ENCODE data around the gene SSBP4.
A peak's percentile ranks its signal among the peaks of the same experiment; 100 is the strongest.
"Not testable (repeated sequence)": the region's sequence is repeated elsewhere in the genome, so short reads cannot be mapped to it uniquely, and the experiment has no call there.

SSBP4 gene

DNA sequence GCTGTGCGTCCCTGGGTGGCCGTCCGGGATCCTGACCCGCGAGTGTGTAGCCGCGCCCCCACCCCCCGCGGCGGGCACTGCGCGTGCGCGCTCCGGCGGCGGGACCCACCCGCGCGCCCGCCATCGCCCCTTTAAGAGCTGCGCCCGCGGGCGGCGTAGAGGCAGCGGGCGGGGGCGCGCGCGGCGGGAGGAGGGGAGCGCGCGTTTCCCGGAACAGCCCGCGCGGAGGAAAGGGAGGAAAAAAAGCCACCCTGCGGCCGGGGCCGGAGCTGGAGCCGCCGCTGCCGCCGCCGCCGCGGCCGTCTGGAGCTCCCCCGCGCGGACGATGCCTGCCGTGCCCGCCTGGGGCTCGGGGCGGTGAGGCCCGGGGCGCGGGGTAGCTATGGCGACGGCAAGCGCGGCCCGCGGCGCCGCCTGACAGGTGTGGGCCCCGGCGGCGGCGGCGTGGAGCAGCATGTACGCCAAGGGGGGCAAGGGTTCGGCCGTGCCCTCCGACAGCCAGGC, at the start of gene SSBP4:
Gene SSBP4, plus strand, starts transcription at position 204 of the 504 bp plus-strand sequence. Its CDS starts 251 bp downstream, at position 455.
- peak in 2 of 3 experiments; percentile 40 to 43 for DNase-seq (ENCODE audit: low read depth in 3 of 3)

DNA sequence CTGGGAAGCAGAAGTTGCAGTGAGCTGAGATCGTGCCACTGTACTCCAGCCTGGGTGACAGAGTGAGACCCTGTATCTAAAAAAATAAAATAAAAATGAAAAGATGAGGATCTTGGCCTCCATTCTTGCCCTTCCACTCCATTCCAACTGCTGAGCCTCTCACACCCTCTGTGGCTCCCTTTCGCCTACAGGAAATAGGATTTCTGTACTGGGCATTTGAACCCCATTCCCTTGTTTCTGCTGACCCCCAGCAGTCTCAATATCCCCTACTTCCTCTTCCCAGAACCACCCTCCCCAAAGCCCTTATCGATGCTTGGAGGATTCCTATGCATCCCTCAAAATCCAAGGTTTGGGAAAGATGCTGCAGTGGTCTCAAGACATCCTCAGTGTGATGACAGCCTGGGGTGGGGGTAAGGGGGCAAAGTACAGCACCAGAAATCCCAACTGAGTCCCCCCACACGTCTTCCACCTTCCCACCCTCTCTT, 45.7 kb upstream of the SSBP4 start:
- no peak for DNase-seq (ENCODE audit: low read depth in 3 of 3)

DNA sequence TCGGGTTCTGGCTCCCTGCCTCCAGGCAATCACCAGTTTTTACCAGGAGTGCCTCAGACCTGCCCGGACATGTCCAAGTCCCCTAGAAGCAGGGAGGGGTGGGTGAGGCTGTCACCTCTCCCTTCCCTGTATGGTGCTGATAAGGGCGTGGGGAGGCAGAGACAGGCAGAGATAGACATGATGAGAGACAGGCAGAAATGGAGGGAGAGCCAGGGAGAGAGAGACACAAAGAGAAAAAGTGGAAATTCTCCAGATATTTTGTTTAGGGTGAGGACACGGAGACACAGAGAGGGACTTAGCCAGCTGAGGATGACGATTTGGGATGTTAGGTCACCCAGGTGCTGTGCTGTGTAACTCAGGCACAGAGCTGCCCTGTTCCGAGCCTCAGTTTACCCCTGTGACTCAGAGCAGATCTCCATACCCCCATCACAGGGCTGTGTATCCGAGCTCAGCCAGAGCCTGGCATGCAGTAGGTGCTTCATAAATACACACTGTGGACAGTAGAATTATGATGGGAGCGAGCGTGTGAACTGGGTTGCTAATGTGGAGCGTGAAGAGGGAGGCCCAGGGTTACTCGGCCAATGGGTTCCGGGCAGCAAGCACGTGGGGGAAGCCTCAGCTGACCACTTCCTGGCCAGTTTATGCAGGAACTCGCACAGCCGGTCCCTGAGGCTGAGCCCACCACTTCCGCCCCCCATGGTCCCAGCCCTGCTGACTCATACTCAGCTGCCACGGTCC, 45.1 kb upstream of the SSBP4 start:
- peak in 1 of 3 experiments; percentile 6 for DNase-seq (ENCODE audit: low read depth in 3 of 3)

DNA sequence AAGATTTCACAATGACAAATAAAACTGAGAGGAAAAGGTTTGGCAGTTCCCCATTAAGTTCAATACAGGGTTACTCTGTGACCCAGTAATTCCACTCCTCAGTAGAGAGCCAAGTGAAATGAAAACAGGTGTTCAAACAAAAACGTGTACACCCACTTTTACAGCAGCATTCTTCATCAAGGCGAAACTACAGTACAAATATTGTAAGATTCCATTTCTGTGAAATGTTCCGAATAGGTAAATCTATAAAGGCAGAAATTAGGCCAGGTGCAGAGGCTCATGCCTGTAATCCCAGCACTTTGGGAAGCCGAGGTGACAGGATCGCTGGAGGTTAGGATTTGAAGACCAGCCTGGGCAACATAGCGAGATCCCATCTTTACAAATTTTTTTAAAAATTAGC, 42.2 kb upstream of the SSBP4 start:
- no peak for DNase-seq (ENCODE audit: low read depth in 3 of 3)

DNA sequence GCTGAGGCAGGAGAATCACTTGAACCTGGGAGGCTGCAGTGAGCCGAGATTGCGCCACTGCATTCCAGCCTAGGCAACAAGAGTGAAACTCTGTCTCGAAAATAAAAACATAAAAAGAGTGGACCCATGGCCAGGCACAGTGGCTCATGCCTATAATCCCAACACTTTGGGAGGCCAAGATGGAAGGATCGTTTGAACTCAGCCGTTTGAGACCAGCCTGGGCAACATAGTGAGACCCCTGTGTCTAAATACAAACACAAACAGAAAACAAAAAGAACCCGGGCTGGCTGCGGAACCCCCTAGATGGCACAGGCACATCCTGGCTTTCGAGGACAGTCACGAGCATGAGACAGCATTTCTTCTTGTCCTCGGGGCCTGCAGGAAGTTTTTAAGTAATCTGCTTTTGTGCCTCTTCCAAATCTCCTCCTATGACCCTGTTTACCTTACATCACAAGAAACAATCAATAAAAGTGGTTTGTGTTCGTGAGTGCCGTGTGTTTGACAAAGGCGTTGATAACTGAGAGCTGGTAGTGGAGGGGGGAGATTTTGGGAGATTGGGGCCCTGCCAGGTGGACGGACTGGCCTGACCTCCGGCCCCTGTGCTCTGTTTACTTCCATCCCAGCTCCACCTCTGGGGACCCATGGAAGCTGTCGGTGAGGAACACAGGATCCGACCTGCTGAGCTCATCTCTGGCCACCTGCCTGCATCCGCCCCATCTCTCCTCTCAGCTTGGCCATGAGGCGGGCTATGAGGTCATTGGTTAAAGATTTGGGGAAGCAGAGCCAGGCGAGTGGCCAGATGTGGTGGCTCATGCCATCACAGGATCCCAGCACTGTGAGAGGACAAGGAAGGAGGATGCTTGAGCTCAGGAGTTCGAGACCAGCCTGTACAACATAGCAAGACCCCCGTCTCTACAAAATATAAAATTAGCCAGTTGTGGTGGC, 39.1 kb upstream of the SSBP4 start:
- DNase-seq (ENCODE audit: low read depth in 3 of 3), result no peak

DNA sequence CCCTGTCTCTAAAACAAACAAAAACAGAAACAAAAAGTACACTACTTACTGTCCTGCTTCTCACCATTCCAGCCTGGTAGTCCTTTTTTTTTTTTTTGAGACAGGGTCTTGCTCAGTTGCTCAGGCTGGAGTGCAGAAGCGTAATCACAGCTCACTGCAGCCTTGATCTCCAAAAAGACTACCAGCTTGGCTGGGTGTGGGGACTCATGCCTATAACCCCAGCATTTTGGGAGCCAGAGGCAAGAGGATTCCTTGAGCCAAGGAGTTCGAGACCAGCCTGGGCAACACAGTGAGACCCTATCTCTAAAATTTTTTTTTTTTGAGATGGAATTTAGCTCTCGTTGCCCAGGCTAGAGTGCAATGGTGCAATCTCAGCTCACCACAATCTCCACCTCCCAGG, 38.4 kb upstream of the SSBP4 start:
- no peak for DNase-seq (ENCODE audit: low read depth in 3 of 3)

DNA sequence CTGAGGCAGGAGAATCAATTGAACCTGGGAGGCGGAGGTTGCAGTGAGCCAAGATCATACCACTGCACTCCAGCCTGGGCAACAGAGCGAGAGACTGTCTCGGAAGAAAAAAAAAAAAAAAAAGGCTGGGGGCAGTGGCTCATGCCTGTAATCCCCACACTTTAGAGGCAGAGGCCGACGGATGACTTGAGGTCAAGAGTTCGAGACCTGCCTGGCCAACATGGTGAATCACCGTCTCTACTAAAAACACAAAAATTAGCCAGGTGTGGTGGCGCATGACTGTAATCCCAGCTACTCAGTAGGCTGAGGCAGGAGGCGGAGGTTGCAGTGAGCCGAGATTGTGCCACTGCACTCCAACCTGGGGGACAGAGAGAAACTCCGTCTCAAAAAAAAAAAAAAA, 35.6 kb upstream of the SSBP4 start:
- DNase-seq (ENCODE audit: low read depth in 3 of 3), result not testable (repeated sequence)

DNA sequence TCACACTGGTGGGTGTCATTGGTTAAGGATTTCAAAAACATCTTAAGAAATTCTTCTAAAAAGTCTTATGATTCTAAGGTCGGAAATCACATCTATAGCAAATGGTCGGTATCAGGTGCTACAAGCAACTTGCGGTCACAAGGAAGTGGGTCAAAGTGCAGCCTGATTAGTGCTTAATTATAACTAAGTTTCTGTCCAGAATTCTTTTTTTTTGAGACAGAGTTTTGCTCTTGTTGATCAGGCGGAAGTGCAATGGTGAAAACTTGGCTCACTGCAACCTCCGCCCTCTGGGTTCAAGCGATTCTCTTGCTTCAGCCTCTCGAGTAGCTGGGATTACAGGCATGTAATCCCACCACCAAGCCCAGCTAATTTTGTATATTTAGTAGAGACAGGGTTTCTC, 34.4 kb upstream of the SSBP4 start:
- DNase-seq (ENCODE audit: low read depth in 3 of 3), result no peak

DNA sequence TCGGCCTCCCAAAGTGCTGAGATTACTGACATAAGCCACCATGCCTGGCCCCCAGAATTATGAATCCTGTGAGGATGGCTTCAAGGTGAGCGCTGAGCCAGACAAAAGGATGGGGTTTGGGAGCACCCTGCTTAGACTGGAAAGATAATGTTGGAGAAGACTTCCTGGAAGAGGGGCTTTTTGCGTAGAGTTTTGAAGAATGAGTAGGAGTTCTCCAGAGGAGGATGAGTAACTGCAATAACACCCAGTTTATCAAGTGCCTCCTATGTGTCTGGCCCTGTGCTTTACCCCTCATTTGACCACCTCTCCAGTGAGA, 33.9 kb upstream of the SSBP4 start:
- DNase-seq (ENCODE audit: low read depth in 3 of 3), result no peak

DNA sequence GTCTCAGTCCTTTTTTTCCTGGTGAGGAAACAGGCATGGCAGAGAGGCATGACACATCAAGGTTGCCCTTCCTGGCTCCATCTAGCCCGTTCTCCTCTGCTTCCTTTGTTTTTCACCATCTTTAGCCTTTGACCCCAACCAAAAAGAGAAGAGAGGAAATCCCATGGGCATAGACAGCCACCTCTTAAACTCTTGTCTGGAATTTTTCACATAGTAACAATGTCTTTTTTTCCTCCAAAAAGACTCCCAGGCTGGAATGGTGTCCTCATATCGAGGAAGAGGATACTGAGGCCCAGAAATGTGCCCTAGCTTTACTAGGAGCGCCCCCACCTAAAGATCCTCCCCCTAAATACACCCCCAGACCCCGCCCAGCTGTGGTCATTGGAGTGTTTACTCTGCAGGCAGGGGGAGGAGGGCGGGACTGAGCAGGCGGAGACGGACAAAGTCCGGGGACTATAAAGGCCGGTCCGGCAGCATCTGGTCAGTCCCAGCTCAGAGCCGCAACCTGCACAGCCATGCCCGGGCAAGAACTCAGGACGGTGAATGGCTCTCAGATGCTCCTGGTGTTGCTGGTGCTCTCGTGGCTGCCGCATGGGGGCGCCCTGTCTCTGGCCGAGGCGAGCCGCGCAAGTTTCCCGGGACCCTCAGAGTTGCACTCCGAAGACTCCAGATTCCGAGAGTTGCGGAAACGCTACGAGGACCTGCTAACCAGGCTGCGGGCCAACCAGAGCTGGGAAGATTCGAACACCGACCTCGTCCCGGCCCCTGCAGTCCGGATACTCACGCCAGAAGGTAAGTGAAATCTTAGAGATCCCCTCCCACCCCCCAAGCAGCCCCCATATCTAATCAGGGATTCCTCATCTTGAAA, 33.3 kb upstream of the SSBP4 start, which contains the start of gene GDF15:
Gene GDF15, plus strand, starts transcription at position 484 of the 868 bp plus-strand sequence. Its CDS starts 32 bp downstream, at position 516.
- DNase-seq (ENCODE audit: low read depth in 3 of 3), result no peak

DNA sequence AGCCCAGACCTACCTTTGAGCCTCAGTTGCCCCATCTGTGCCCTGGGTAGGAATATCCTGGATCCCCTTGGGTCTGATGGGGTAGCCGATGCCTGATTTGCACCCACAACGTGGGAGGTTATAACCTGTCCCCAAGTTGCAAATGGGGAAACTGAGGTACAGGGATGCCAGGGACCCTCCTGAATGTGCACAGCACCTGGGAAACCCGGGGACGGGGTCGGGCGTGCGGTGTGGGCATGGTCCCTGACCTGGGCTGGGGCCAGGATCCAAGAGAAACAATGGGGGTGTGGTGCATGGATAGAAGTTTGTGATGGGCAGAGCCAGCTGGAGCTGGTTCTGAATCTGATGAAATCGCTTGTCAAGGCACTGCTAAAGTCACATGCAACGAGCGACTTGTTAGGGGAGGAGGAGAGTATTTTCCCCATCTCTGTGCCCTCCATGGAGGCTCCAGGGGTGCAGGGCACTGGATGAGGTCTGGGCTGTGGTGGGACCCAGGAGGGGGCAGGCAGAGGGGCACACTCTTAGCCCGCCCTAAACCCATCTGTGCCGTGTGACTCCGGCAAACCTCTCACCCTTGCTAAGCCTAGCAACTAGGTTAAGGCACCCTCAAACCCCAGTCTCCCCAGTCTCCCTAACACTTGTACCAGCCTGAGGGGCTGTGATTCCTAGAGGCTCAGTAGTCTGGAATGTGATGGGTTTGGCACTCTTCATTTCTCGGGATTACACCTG, 32.5 kb upstream of the SSBP4 start:
- no peak for DNase-seq (ENCODE audit: low read depth in 3 of 3)

DNA sequence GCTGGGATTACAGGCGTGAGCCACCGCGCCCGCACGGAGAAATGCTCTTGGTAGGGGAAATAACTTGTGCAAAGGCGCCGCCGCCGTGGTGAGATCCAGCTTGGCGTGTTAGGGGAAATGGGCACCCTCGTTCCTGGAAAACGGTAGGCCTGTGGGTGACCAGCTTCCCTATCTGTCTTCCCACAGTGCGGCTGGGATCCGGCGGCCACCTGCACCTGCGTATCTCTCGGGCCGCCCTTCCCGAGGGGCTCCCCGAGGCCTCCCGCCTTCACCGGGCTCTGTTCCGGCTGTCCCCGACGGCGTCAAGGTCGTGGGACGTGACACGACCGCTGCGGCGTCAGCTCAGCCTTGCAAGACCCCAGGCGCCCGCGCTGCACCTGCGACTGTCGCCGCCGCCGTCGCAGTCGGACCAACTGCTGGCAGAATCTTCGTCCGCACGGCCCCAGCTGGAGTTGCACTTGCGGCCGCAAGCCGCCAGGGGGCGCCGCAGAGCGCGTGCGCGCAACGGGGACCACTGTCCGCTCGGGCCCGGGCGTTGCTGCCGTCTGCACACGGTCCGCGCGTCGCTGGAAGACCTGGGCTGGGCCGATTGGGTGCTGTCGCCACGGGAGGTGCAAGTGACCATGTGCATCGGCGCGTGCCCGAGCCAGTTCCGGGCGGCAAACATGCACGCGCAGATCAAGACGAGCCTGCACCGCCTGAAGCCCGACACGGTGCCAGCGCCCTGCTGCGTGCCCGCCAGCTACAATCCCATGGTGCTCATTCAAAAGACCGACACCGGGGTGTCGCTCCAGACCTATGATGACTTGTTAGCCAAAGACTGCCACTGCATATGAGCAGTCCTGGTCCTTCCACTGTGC, 30.9 kb upstream of the SSBP4 start:
- peak; percentile 54 to 69 (median 55) for DNase-seq (ENCODE audit: low read depth in 3 of 3)

DNA sequence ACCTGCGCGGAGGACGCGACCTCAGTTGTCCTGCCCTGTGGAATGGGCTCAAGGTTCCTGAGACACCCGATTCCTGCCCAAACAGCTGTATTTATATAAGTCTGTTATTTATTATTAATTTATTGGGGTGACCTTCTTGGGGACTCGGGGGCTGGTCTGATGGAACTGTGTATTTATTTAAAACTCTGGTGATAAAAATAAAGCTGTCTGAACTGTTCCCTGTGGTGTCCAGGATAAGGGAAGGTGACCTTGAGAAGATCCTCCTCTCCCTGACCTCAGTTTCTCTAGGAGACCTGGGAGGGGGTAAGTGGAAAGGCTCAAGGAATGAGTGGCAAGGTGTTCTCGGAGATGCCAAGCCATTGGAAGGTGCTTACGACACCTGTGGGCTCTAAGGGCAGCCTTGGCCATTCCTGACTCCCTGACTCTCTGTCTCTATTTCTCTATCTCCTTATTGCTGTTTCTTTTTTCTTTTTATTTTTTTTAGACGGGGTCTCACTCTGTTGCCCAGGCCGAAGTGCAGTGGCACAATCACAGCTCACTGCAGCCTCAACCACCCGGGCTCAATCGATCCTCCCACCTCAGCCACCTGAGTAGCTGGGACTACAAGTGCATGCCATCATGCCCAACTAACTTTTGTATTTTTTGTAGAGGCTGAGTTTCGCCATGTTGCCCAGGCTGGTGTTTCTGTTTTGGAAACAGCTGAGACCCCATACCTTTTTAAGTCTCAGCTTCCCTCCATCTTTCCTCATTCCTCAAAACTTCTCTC, 30.1 kb upstream of the SSBP4 start:
- no peak for DNase-seq (ENCODE audit: low read depth in 3 of 3)

DNA sequence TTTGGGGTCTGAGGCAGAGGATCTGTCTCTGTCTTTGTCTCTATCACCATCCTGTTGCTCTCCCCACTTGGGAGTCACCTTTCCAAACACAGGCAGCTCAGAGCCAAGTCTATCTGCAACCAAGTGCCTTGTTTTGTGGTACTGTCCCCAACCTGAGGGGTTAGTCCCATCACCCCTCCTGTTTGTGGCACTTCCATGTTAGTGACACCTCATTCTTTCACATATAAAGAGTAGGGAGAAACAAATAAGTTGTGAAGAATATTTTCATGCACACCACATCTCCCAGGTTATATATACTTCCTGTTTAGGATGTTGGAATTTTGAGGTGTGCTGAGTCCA, 29.5 kb upstream of the SSBP4 start:
- DNase-seq (ENCODE audit: low read depth in 3 of 3), result no peak

DNA sequence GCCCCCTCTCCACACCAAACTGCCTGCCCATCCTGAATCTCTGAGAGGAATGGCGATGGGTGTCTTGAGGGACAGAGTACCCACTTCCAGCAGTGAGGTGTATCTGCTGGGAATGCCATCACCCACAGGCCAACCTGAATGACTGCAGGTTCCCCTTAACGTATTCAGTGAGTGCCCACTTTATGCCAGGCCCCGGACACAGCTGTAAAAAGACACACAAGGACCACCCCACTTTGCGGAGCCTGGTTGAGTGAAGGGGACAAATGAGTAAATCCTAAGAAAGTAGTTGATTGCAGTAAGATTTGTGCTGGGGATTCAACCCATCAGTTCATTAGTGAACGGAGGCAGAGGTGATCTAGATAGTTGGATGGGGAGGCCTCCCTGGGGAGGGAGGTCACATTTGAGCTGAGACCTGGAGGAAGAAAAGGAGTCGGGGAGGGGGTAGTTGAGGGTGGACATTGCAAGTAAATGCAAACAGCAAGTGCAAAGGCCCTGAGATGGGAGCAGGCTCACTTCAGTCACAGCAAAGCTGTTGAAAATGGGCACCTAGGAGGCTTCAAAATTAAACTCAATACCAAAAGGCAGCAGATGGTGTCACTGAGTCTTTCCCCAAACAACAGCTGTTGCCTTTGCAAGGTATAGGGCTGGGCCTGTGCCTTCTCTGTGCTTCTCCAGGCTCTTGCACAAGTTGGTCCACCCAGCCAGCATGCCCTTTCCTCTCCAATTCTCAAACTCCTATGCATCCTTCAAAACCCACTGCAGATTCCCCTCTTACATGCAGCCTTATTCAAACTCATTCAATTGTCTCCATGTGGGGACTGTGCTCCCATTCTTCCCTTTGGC, 28.9 kb upstream of the SSBP4 start:
- DNase-seq (ENCODE audit: low read depth in 3 of 3), result no peak

DNA sequence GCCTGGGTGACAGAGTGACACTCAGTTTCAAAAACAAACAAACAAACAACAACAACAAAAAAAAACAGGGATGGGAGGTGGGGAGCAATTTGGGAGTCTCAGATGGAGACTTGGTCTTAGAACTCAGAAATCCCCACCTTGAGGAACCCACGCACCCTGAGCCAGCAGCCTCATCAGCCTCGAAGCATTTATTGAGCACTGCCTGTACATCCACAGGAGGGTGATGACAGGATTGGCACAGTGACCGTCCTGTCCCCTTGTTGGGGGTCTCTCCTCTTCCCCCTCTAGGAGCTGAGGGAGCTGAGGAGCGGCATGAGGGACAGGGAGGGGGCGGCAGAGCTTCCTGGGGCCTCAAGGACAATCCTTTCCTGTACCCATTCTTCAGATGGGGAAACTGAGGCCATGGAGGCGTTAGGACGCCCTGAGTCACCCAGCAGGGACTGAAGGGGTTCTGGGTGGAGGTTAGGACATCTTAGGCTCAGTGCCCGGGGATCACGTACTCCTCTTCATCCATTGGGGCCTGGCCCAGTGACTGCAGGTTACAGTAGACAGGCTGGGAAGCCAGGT, 27.6 kb upstream of the SSBP4 start:
- DNase-seq (ENCODE audit: low read depth in 3 of 3), result no peak

DNA sequence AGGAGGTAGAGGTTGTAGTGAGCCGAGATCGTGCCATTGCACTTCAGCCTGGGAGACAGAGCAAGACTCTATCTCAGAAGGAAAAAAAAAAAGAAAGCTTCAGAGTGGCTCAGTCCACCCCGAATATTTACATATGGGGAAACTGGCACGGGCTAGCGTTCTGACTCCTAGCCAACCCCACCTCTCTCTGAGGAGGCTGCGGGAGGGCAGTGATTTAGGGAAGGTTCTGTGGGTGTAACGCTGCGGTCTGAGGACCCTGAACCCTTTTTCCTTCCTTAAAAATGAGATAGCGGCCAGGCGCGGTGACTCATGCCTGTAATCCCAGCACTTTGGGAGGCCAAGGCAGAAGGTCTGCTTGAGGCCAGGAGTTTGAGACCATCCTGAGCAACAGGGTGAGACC, 26.8 kb upstream of the SSBP4 start:
- no peak for DNase-seq (ENCODE audit: low read depth in 3 of 3)

DNA sequence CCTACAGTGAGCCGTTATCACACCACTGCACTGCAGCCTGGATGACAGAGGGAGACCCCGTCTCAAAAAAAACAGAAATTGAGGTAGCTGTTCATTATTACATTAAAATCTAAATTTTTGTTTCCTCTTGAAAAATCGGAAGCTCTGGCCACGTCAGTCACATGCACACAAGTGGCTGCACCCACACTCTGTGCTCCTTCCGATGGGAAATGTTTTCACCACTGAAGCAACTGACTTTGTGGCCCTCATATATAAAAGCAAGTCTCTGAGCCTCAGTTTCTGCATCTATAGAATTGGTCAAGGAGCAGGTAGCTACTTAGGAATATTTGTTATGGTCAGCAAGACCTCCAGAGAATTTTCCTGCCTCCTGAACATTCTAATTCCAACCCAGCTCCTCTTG, 26.3 kb upstream of the SSBP4 start:
- DNase-seq (ENCODE audit: low read depth in 3 of 3), result no peak

All from stimulated activated CD4-positive, alpha-beta T cell treated with anti-CD3 and anti-CD28 coated beads, TNF-alpha, amount 100 ng/mL, for 4 hours (primary cell).